Astrocyte (in vitro differentiated cells and primary cell): ENCODE measurements around the gene VTCN1. TPM values are rescaled to one million over a fixed set of nuclear protein-coding genes. Genes with fewer than 3 reads are reported as not detected.
A peak's percentile ranks its signal among the peaks of the same experiment; 100 is the strongest.

Experiments
- DNase-seq: peaks from one replicate; pipeline ENCODE4 v3.0.0-alpha.2; 2010; ENCODE audit warnings: low read depth
- FAIRE-seq: peaks from 2 replicates; lab custom pipeline; 2011; peaks lifted over from hg19 to GRCh38; lab: Jason Lieb, UNC
- H2AFZ ChIP-seq: 2 replicates; pipeline ENCODE4 v1.6.0; 2012; ENCODE audit warnings: low read depth, low read length, inconsistent platforms
- H3K27ac ChIP-seq: 2 replicates; pipeline ENCODE4 v1.5.1; 2011; ENCODE audit warnings: low read depth, low read length, inconsistent platforms
- H3K27me3 ChIP-seq: 2 replicates; pipeline ENCODE4 v1.6.0; 2011; ENCODE audit warnings: low read length, inconsistent platforms; ENCODE audit not compliant: insufficient read depth
- H3K36me3 ChIP-seq: 2 replicates; pipeline ENCODE4 v1.5.1; 2011; ENCODE audit warnings: low read length, inconsistent platforms; ENCODE audit not compliant: insufficient read depth
- H3K4me1 ChIP-seq: 2 replicates; pipeline ENCODE4 v1.5.1; 2011; ENCODE audit warnings: low read length, inconsistent platforms; ENCODE audit not compliant: insufficient read depth
- H3K4me2 ChIP-seq: 2 replicates; pipeline ENCODE4 v1.6.0; 2012; ENCODE audit warnings: low read length, inconsistent platforms
- H3K4me3 ChIP-seq: 2 replicates; pipeline ENCODE4 v1.5.1; 2011; ENCODE audit warnings: low read depth, mild to moderate bottlenecking, low read length, inconsistent platforms; ENCODE audit not compliant: insufficient read depth
- H3K79me2 ChIP-seq: 2 replicates; pipeline ENCODE4 v1.6.0; 2012; ENCODE audit warnings: mild to moderate bottlenecking, low read length, inconsistent platforms; ENCODE audit not compliant: insufficient read depth
- H3K9ac ChIP-seq: 2 replicates; pipeline ENCODE4 v1.6.0; 2012; ENCODE audit warnings: mild to moderate bottlenecking, low read length, inconsistent platforms
- H3K9me3 ChIP-seq: 2 replicates; pipeline ENCODE4 v1.5.1; 2012; ENCODE audit warnings: low read depth, mild to moderate bottlenecking, low read length, inconsistent platforms; ENCODE audit not compliant: insufficient read depth
- H4K20me1 ChIP-seq: 2 replicates; pipeline ENCODE4 v1.6.0; 2012; ENCODE audit warnings: low read length, inconsistent platforms; ENCODE audit not compliant: insufficient read depth
- H3K27ac Mint-ChIP-seq: one replicate; pipeline ENCODE4 v1.8.0; 2021; ENCODE audit warnings: mild to moderate bottlenecking, mixed read lengths; ENCODE audit not compliant: unreplicated experiment
- H3K27me3 Mint-ChIP-seq: one replicate; pipeline ENCODE4 v1.8.0; 2021; ENCODE audit warnings: low read depth, mixed read lengths; ENCODE audit not compliant: unreplicated experiment
- H3K36me3 Mint-ChIP-seq: one replicate; pipeline ENCODE4 v1.8.0; 2021; ENCODE audit warnings: low read depth, mixed read lengths; ENCODE audit not compliant: unreplicated experiment
- H3K4me1 Mint-ChIP-seq: one replicate; pipeline ENCODE4 v1.8.0; 2021; ENCODE audit warnings: low read depth, mixed read lengths; ENCODE audit not compliant: unreplicated experiment
- H3K4me3 Mint-ChIP-seq: one replicate; pipeline ENCODE4 v1.8.0; 2021; ENCODE audit warnings: mild to moderate bottlenecking, moderate library complexity, mixed read lengths; ENCODE audit not compliant: unreplicated experiment
- H3K9me3 Mint-ChIP-seq: one replicate; pipeline ENCODE4 v1.8.0; 2021; ENCODE audit warnings: mild to moderate bottlenecking, mixed read lengths; ENCODE audit not compliant: unreplicated experiment
- EZH2 ChIP-seq: IDR thresholded peaks from 2 replicates; pipeline ENCODE4 v1.6.1; 2012; ENCODE audit warnings: mild to moderate bottlenecking, low read length, inconsistent platforms; ENCODE audit not compliant: insufficient read depth
- total RNA-seq: library from RNA; stranded (reverse); gene quantifications from 2 replicates; pipeline ENCODE4 v1.2.1, GENCODE V29; 2021
- TF ChIP-seq, protein P1 (sequence below): IDR thresholded peaks from 2 replicates; pipeline ENCODE4 v1.5.1; 2011; ENCODE audit warnings: low read depth, mild to moderate bottlenecking, inconsistent platforms, low read length, moderate library complexity; ENCODE audit not compliant: insufficient read depth

Gene VTCN1
- total RNA-seq, 1 donor from 2014 or later, result 1.3 TPM

- peaks cover 23% of the 10 kb centered on the region for H3K4me1 Mint-ChIP-seq
- TF ChIP-seq, protein P1, sequence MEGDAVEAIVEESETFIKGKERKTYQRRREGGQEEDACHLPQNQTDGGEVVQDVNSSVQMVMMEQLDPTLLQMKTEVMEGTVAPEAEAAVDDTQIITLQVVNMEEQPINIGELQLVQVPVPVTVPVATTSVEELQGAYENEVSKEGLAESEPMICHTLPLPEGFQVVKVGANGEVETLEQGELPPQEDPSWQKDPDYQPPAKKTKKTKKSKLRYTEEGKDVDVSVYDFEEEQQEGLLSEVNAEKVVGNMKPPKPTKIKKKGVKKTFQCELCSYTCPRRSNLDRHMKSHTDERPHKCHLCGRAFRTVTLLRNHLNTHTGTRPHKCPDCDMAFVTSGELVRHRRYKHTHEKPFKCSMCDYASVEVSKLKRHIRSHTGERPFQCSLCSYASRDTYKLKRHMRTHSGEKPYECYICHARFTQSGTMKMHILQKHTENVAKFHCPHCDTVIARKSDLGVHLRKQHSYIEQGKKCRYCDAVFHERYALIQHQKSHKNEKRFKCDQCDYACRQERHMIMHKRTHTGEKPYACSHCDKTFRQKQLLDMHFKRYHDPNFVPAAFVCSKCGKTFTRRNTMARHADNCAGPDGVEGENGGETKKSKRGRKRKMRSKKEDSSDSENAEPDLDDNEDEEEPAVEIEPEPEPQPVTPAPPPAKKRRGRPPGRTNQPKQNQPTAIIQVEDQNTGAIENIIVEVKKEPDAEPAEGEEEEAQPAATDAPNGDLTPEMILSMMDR, result no peak
- TF ChIP-seq EZH2, result no peak
- H3K27me3 Mint-ChIP-seq, result no peaks in the 10 kb centered on the region
- no peaks in the 10 kb centered on the region for H3K79me2 ChIP-seq
- H3K36me3 Mint-ChIP-seq, result peaks cover 8% of the 10 kb centered on the region
- no peaks in the 10 kb centered on the region for H3K9me3 ChIP-seq
- H3K9ac ChIP-seq, result peak overlapping the region; percentile 49
- H3K27me3 ChIP-seq, result no peaks in the 10 kb centered on the region
- H3K4me1 ChIP-seq, result peaks cover 38% of the 10 kb centered on the region
- H3K36me3 ChIP-seq, result peaks cover 15% of the 10 kb centered on the region
- no peak overlapping the region for H3K4me3 ChIP-seq
- H4K20me1 ChIP-seq, result no peaks in the 10 kb centered on the region
- H2AFZ ChIP-seq, result no peak overlapping the region
- H3K4me2 ChIP-seq, result peak overlapping the region; percentile 51
- H3K9me3 Mint-ChIP-seq, result no peaks in the 10 kb centered on the region
- H3K27ac ChIP-seq, result peak overlapping the region; percentile 66
- H3K27ac Mint-ChIP-seq, result peak overlapping the region; percentile 83
- DNase-seq (peak; percentile 63), FAIRE-seq (no peak)
- no peak overlapping the region for H3K4me3 Mint-ChIP-seq
These were observed 113.7 kb downstream of the VTCN1 start for GRCh38 chr1:117096951-117097408.

- H3K9ac ChIP-seq, result peak overlapping the region; percentile 80
- FAIRE-seq, result no peak
- Mint-ChIP-seq H3K27me3 (no peaks in the 10 kb centered on the region), H3K4me3 (no peak overlapping the region), H3K36me3 (peaks cover 4% of the 10 kb centered on the region), H3K4me1 (peaks cover 23% of the 10 kb centered on the region), H3K9me3 (no peaks in the 10 kb centered on the region), H3K27ac (peak overlapping the region; percentile 93)
- H3K27me3 ChIP-seq, result no peaks in the 10 kb centered on the region
- TF ChIP-seq, protein P1, result no peak
- no peak for TF ChIP-seq EZH2
- H3K27ac ChIP-seq, result peak overlapping the region; percentile 96
- peaks cover 38% of the 10 kb centered on the region for H3K4me1 ChIP-seq
- DNase-seq, result peak; percentile 95
- H3K4me3 ChIP-seq, result no peak overlapping the region
- H3K79me2 ChIP-seq, result no peaks in the 10 kb centered on the region
- peak overlapping the region; percentile 0 for H3K4me2 ChIP-seq
- no peaks in the 10 kb centered on the region for H3K9me3 ChIP-seq
- no peaks in the 10 kb centered on the region for H4K20me1 ChIP-seq
- H2AFZ ChIP-seq, result no peak overlapping the region
- H3K36me3 ChIP-seq, result peaks cover 16% of the 10 kb centered on the region
These were observed 115.7 kb downstream of the VTCN1 start for GRCh38 chr1:117094841-117095604.
